Stomach (tissue), 4 donors: ENCODE data around the gene NPY4R.
"Not testable (repeated sequence)": the region's sequence is repeated elsewhere in the genome, so short reads cannot be mapped to it uniquely, and the experiment has no call there.

Source experiments
- EP300 ChIP-seq: sonication (generic); formaldehyde crosslinking; IDR thresholded peaks from one replicate; pipeline ENCODE4 v1.6.1; 2017; ENCODE audit warnings: antibody characterized with exemption
- POLR2A ChIP-seq, 4 donors: fragments of 450-650 bp; IDR thresholded peaks; one replicate each; pipeline ENCODE4 v1.6.1; 2016; ENCODE audit warnings: antibody characterized with exemption in 4 of 4, control low read depth in 2 of 4, mild to moderate bottlenecking in 1 of 4, moderate library complexity in 1 of 4
- POLR2AphosphoS5 ChIP-seq, 3 donors: sonication (generic); formaldehyde crosslinking; IDR thresholded peaks; one replicate each; pipeline ENCODE4 v1.6.1; 2016; ENCODE audit warnings: antibody characterized with exemption in 3 of 3
- TF ChIP-seq, protein P1 (sequence below), 7 experiments: fragments of 450-650 bp in 4 of 7; fragments of 200-600 bp in 3 of 7; sonication (generic) in 3 of 7; IDR thresholded peaks; one replicate each; pipeline ENCODE4 v1.5.1; 2016 to 2019; ENCODE audit warnings: antibody characterized with exemption in 7 of 7, control low read depth in 2 of 7, mild to moderate bottlenecking in 1 of 7

DNA sequence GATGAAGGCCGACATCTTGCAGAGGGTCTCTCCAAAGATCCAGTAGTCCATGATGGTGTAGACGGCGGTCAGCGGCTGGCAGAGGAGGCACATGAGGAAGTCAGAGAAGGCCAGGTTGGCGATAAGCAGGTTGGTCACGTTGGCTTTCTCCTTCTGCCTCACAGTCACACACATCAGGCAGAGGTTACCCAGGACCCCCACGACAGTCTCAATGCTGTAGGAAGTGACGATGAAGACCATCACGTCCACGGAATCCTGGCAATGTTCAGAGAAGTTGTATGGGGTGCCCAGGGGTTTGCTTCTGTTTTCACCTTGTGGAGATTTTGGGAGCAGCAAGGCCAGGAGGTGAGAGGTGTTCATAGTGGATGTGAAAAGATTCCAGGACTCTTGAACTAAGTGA is 3.5 kb downstream of the NPY4R start:
- TF ChIP-seq, protein P1, sequence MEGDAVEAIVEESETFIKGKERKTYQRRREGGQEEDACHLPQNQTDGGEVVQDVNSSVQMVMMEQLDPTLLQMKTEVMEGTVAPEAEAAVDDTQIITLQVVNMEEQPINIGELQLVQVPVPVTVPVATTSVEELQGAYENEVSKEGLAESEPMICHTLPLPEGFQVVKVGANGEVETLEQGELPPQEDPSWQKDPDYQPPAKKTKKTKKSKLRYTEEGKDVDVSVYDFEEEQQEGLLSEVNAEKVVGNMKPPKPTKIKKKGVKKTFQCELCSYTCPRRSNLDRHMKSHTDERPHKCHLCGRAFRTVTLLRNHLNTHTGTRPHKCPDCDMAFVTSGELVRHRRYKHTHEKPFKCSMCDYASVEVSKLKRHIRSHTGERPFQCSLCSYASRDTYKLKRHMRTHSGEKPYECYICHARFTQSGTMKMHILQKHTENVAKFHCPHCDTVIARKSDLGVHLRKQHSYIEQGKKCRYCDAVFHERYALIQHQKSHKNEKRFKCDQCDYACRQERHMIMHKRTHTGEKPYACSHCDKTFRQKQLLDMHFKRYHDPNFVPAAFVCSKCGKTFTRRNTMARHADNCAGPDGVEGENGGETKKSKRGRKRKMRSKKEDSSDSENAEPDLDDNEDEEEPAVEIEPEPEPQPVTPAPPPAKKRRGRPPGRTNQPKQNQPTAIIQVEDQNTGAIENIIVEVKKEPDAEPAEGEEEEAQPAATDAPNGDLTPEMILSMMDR (IDR thresholded peaks at IDR 0.05) = not testable (repeated sequence)
- TF ChIP-seq POLR2A (IDR thresholded peaks at IDR 0.05); EP300; POLR2AphosphoS5 (IDR thresholded peaks at IDR 0.05): not testable (repeated sequence)
